Measurements from ENCODE around the gene TNRC18. TPM values are rescaled to one million over a fixed set of nuclear protein-coding genes. Genes with fewer than 3 reads are reported as not detected.
A peak's percentile ranks its signal among the peaks of the same experiment; 100 is the strongest.
"Not testable (repeated sequence)": the region's sequence is repeated elsewhere in the genome, so short reads cannot be mapped to it uniquely, and the experiment has no call there.

The TNRC18 gene
- total RNA-seq, 2 donors from 2014 or later, result 67.6 to 69.0 TPM

- H3K9me3 Mint-ChIP-seq; ATAC-seq (replicated peaks in 1 of 2); H3K27ac Mint-ChIP-seq; DNase-seq; H3K4me1 Mint-ChIP-seq (ENCODE audit: low read depth); H3K4me3 Mint-ChIP-seq; H3K27me3 Mint-ChIP-seq (ENCODE audit: low read depth): not testable (repeated sequence)
- peaks cover 10 to 17% of the 10 kb centered on the region in 2 donors for H3K36me3 Mint-ChIP-seq (ENCODE audit: insufficient read depth in 2 of 2)
These were observed 110.4 kb downstream of the TNRC18 start for GRCh38 chr7:5313076-5313885.

DNA sequence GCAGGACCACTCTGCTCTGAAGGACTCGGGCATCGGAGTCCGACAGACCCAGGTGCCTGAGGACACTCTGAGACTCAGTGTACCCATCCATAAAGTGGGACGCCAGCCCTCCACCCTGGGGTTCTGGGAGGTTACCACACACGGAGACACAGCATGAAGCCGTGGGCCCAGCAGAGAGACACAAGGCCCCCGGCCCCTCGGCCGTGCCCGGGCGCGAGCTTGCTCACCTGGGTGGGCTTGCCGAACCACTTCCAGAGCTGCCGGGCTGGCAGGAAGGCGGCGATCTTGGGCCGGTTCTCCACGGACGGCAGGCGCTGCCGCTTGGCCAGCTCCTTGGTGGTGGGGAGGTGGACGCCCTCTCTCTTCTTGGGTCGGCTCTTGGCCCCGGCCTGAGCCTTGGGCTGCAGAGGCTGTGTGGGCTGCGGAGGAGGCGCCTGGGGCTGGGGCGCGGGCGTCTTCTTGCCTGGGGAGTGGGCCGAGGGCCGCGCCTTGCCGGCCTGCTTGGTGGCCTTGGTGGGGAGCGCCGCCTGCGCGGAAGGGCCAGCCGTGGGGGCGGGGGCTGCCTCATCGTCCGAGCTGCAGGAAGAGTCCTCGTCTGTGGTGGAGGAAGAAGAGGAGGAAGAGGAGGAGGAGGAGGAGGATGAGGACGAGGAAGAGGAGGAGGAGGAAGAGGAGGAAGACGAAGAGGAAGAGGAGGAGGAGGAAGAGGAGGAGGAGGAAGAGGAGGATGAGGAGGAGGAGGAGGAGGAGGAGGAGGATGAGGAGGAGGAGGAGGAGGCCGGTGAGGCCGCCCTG is 111.2 kb downstream of the TNRC18 start:
- H3K4me1 Mint-ChIP-seq (ENCODE audit: low read depth); H3K27ac Mint-ChIP-seq; H3K9me3 Mint-ChIP-seq; DNase-seq; H3K4me3 Mint-ChIP-seq; ATAC-seq (replicated peaks in 1 of 2); H3K27me3 Mint-ChIP-seq (ENCODE audit: low read depth): not testable (repeated sequence)
- peaks cover 9 to 13% of the 10 kb centered on the region in 2 donors for H3K36me3 Mint-ChIP-seq (ENCODE audit: insufficient read depth in 2 of 2)

- H3K4me3 Mint-ChIP-seq, result no peak overlapping the region
- H3K9me3 Mint-ChIP-seq, result no peaks in the 10 kb centered on the region
- peaks cover 7 to 9% of the 10 kb centered on the region in 2 donors for H3K36me3 Mint-ChIP-seq (ENCODE audit: insufficient read depth in 2 of 2)
- ATAC-seq (replicated peaks in 1 of 2) (no peak), DNase-seq (no peak)
- H3K27me3 Mint-ChIP-seq (ENCODE audit: low read depth), result no peaks in the 10 kb centered on the region
- no peaks in the 10 kb centered on the region for H3K4me1 Mint-ChIP-seq (ENCODE audit: low read depth)
- H3K27ac Mint-ChIP-seq, result no peak overlapping the region
These were observed 112.7 kb downstream of the TNRC18 start for GRCh38 chr7:5310822-5311405.

GRCh38 chr7:5309146-5309545 is 114.5 kb downstream of the TNRC18 start:
- no peaks in the 10 kb centered on the region for H3K4me1 Mint-ChIP-seq (ENCODE audit: low read depth)
- ATAC-seq (replicated peaks in 1 of 2), result no peak
- no peaks in the 10 kb centered on the region for H3K9me3 Mint-ChIP-seq
- peaks cover 7% of the 10 kb centered on the region in 2 donors for H3K36me3 Mint-ChIP-seq (ENCODE audit: insufficient read depth in 2 of 2)
- H3K4me3 Mint-ChIP-seq, result no peak overlapping the region
- no peak for DNase-seq
- H3K27ac Mint-ChIP-seq, result no peak overlapping the region
- H3K27me3 Mint-ChIP-seq (ENCODE audit: low read depth), result no peaks in the 10 kb centered on the region

DNA sequence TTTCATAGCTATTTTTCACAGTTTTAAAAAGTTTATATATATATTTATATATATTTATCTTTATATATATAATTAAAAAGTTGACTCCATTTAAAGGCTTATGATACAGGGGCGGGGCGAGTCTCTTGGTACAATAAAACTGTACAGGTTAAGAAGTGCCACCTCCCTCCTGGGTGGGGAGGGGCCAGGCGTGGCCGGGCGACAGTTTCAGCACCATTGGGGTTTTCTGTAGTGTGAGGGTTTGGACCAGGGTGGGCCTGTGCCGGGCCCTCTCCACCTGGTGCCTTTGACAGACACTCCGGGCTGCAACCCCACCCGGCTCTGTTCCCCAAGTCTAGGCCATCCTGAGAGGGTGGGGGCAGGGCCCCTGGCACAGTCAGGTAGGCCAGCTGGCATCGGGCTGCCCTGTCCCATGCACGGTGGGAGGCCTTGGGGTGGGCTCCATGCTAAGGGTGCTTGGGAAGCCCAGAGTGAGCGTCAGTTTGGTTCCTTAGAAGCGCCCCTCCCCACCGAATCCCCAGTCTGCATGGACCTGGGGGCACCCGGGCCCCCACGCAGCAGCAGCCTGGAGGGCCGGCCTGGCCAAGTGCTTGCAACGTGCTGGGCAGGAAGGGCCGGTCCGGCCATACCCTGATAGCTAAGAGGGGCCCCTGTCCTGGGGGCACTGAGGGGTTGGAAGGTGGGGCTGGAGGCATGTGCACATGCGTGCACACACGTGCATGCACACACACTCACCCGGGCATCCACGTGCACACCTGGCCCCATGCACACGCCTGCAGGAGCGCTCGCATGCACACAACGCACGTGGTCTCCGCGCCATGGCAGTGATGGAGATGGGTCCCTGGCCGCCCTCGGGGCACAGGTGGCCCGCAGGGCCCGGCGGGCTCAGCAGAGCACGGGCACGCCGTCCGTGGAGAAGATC is 116.2 kb downstream of the TNRC18 start:
- H3K27ac Mint-ChIP-seq, result not testable (repeated sequence)

GRCh38 chr7:5305050-5305449 is 118.6 kb downstream of the TNRC18 start:
- not testable (repeated sequence) for H3K4me1 Mint-ChIP-seq (ENCODE audit: low read depth); H3K27me3 Mint-ChIP-seq (ENCODE audit: low read depth); H3K9me3 Mint-ChIP-seq; H3K36me3 Mint-ChIP-seq (ENCODE audit: insufficient read depth in 2 of 2); H3K27ac Mint-ChIP-seq; ATAC-seq (replicated peaks in 1 of 2); H3K4me3 Mint-ChIP-seq; DNase-seq

More for the DNA sequence above, 116.2 kb downstream of the TNRC18 start:
- not testable (repeated sequence) for H3K9me3 Mint-ChIP-seq; H3K4me1 Mint-ChIP-seq (ENCODE audit: low read depth); DNase-seq; H3K36me3 Mint-ChIP-seq (ENCODE audit: insufficient read depth in 2 of 2); H3K4me3 Mint-ChIP-seq; H3K27me3 Mint-ChIP-seq (ENCODE audit: low read depth); ATAC-seq (replicated peaks in 1 of 2)

- Mint-ChIP-seq H3K4me3 (no peak overlapping the region), H3K27ac (no peak overlapping the region), H3K36me3 (ENCODE audit: insufficient read depth in 2 of 2) (peaks cover 0 to 2% of the 10 kb centered on the region in 2 donors), H3K4me1 (ENCODE audit: low read depth) (no peaks in the 10 kb centered on the region), H3K9me3 (no peaks in the 10 kb centered on the region), H3K27me3 (ENCODE audit: low read depth) (no peaks in the 10 kb centered on the region)
- no peak for DNase-seq
- peak in 1 of 2 donors; percentile 3 for ATAC-seq (replicated peaks in 1 of 2)
These were observed 119.8 kb downstream of the TNRC18 start for GRCh38 chr7:5303591-5304505.

DNA sequence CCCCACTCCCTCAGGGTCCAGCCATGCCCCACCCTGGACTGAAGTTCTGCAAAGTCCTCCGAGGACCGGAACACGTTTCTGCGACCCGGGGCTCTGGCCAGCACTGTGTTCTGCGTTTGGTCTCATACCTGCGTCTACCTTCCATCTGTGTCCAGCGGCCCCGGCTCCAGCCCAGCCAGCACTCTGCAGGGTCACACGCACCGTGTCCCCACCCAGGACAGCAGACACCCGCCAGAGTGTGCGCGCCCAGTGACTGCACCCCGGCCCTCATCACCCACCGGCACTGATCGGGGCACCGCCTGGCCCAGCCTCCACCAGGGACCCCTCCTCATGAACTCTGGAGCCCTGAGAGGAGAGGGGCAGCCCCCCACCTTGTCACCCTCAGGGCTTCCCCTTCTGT is 120.6 kb downstream of the TNRC18 start:
- ATAC-seq (replicated peaks in 1 of 2), result peak; percentile 8 to 10
- Mint-ChIP-seq H3K27me3 (ENCODE audit: low read depth) (no peaks in the 10 kb centered on the region), H3K4me3 (no peak overlapping the region)

GRCh38 chr7:5302577-5302976 is 121.1 kb downstream of the TNRC18 start:
- DNase-seq, result no peak
- Mint-ChIP-seq H3K9me3 (no peaks in the 10 kb centered on the region), H3K4me1 (ENCODE audit: low read depth) (no peaks in the 10 kb centered on the region), H3K27ac (no peak overlapping the region), H3K27me3 (ENCODE audit: low read depth) (peaks cover under 1% of the 10 kb centered on the region), H3K4me3 (no peak overlapping the region), H3K36me3 (ENCODE audit: insufficient read depth in 2 of 2) (no peaks in the 10 kb centered on the region)
- peak; percentile 14 to 20 for ATAC-seq (replicated peaks in 1 of 2)

More for the DNA sequence above, 120.6 kb downstream of the TNRC18 start:
- no peaks in the 10 kb centered on the region for H3K4me1 Mint-ChIP-seq (ENCODE audit: low read depth)
- no peaks in the 10 kb centered on the region for H3K36me3 Mint-ChIP-seq (ENCODE audit: insufficient read depth in 2 of 2)
- no peak overlapping the region for H3K27ac Mint-ChIP-seq
- DNase-seq, result no peak
- H3K9me3 Mint-ChIP-seq, result no peaks in the 10 kb centered on the region

GRCh38 chr7:5300366-5300765 is 123.3 kb downstream of the TNRC18 start:
- H3K27ac Mint-ChIP-seq, result no peak overlapping the region
- DNase-seq, result no peak
- peaks cover 0 to under 1% of the 10 kb centered on the region in 2 donors for H3K36me3 Mint-ChIP-seq (ENCODE audit: insufficient read depth in 2 of 2)
- peaks cover 9% of the 10 kb centered on the region for H3K27me3 Mint-ChIP-seq (ENCODE audit: low read depth)
- no peaks in the 10 kb centered on the region for H3K9me3 Mint-ChIP-seq
- no peak overlapping the region for H3K4me3 Mint-ChIP-seq
- no peak for ATAC-seq (replicated peaks in 1 of 2)
- H3K4me1 Mint-ChIP-seq (ENCODE audit: low read depth), result peaks cover 15% of the 10 kb centered on the region

DNA sequence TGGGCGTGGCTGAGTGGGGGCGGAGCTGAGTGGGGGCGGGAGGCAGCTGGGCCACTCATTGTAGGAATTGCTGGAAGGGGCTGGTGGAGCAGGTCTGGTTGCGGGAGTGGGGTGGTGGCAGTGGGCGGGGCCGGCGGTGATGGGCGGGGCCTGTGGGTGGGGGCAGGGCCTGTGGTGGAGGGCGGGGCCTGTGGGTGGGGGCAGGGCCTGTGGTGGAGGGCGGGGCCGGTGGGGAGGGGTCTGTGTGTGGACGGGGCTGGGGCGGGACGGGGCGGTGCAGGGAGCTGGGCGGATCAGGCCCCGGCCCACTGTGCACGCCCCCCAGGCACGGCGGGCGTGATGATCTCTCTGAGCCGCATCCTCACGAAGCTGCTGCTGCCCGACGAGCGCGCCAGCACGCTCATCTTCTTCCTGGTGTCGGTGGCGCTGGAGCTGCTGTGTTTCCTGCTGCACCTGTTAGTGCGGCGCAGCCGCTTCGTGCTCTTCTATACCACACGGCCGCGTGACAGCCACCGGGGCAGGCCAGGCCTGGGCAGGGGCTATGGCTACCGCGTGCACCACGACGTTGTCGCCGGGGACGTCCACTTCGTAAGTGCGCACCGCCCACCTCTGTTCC is 126.9 kb downstream of the TNRC18 start:
- Mint-ChIP-seq H3K4me1 (ENCODE audit: low read depth) (peaks cover 15% of the 10 kb centered on the region), H3K4me3 (peak overlapping the region; percentile 72 to 89), H3K27ac (no peak overlapping the region), H3K27me3 (ENCODE audit: low read depth) (peaks cover 9% of the 10 kb centered on the region), H3K9me3 (peaks cover 2 to 7% of the 10 kb centered on the region in 2 donors), H3K36me3 (ENCODE audit: insufficient read depth in 2 of 2) (peaks cover 3% of the 10 kb centered on the region in 2 donors)
- DNase-seq, result peak; percentile 66 to 68
- ATAC-seq (replicated peaks in 1 of 2), result peak; percentile 84 to 90
